HG02840 (cell line): ENCODE measurements around the gene PCNT.
"Not testable (repeated sequence)": the region's sequence is repeated elsewhere in the genome, so short reads cannot be mapped to it uniquely, and the experiment has no call there.

Source experiments
- ATAC-seq: cut with Tn5 transposase; IDR thresholded peaks from one replicate; pipeline ENCODE4 v1.9.1; 2021; ENCODE audit warnings: mild to moderate bottlenecking, moderate library complexity, moderate number of reproducible peaks; ENCODE audit not compliant: unreplicated experiment, low FRiP score

The PCNT gene

GRCh38 chr21:46438241-46438640 is 114.3 kb downstream of the PCNT start:
- ATAC-seq: no peak

GRCh38 chr21:46439906-46440305 is 116.0 kb downstream of the PCNT start:
- ATAC-seq: no peak

GRCh38 chr21:46441331-46441730 is 117.4 kb downstream of the PCNT start:
- ATAC-seq: no peak

- no peak for ATAC-seq
These were observed 118.1 kb downstream of the PCNT start for GRCh38 chr21:46441961-46442498.

- ATAC-seq: no peak
These were observed 119.0 kb downstream of the PCNT start for GRCh38 chr21:46442938-46443337.

- ATAC-seq: no peak
These were observed 120.0 kb downstream of the PCNT start for GRCh38 chr21:46443910-46444309.

GRCh38 chr21:46448108-46448507 is 124.2 kb downstream of the PCNT start:
- no peak for ATAC-seq

- not testable (repeated sequence) for ATAC-seq
These were observed 124.9 kb downstream of the PCNT start for GRCh38 chr21:46448855-46449254.

GRCh38 chr21:46452710-46453109 is 128.8 kb downstream of the PCNT start:
- ATAC-seq: no peak

- ATAC-seq: no peak
These were observed 130.2 kb downstream of the PCNT start for GRCh38 chr21:46454142-46454541.

- no peak for ATAC-seq
These were observed 130.9 kb downstream of the PCNT start for GRCh38 chr21:46454634-46455390.

GRCh38 chr21:46455575-46456385 is 131.8 kb downstream of the PCNT start:
- ATAC-seq: no peak

- ATAC-seq: no peak
These were observed 132.8 kb downstream of the PCNT start for GRCh38 chr21:46456750-46457149.

- ATAC-seq: peak; percentile 18
These were observed 133.9 kb downstream of the PCNT start for GRCh38 chr21:46457801-46458314.

- ATAC-seq: peak; percentile 91
These were observed 134.5 kb downstream of the PCNT start, which contains the start of gene DIP2A for GRCh38 chr21:46458315-46459023. Gene DIP2A (plus strand): TSS chr21:46458891. CDS start chr21:46459132, 241 bp downstream.

GRCh38 chr21:46459024-46459355 is 135.0 kb downstream of the PCNT start:
- no peak for ATAC-seq

GRCh38 chr21:46459356-46460112 is 135.6 kb downstream of the PCNT start:
- peak; percentile 0 for ATAC-seq

- ATAC-seq: no peak
These were observed 138.0 kb downstream of the PCNT start for GRCh38 chr21:46461909-46462308.

- not testable (repeated sequence) for ATAC-seq
These were observed 141.2 kb downstream of the PCNT start for GRCh38 chr21:46465153-46465552.

GRCh38 chr21:46465651-46466050 is 141.7 kb downstream of the PCNT start:
- no peak for ATAC-seq
